RWPE1 (cell line): Measurements from ENCODE around the gene IGF2BP1.

ENCODE experiments used
- CTCF ChIA-PET: fragments of 350-600 bp; sonication (Branson Sonifier 250); formaldehyde crosslinking; extraction: SDS; loops from one replicate; lab custom pipeline; 2021; lab: Yijun Ruan, JAX
- POLR2A ChIA-PET: fragments of 400-600 bp; formaldehyde crosslinking; extraction: SDS; loops from one replicate; lab custom pipeline; 2020; ENCODE audit warnings: antibody characterized with exemption; ENCODE audit not compliant: low non-redundant PET; lab: Yijun Ruan, JAX
- DNase-seq: peaks from one replicate; pipeline ENCODE4 v3.0.0; 2012; ENCODE audit warnings: low spot score
- H3K27ac ChIP-seq: fragments of 450-650 bp; 2 replicates; pipeline ENCODE4 v1.5.1; 2017
- TF ChIP-seq, protein P1 (sequence below): fragments of 450-650 bp; conservative IDR thresholded peaks from 2 replicates; pipeline ENCODE4 v1.5.1; 2017; ENCODE audit warnings: low read depth, mild to moderate bottlenecking

The IGF2BP1 gene

DNA sequence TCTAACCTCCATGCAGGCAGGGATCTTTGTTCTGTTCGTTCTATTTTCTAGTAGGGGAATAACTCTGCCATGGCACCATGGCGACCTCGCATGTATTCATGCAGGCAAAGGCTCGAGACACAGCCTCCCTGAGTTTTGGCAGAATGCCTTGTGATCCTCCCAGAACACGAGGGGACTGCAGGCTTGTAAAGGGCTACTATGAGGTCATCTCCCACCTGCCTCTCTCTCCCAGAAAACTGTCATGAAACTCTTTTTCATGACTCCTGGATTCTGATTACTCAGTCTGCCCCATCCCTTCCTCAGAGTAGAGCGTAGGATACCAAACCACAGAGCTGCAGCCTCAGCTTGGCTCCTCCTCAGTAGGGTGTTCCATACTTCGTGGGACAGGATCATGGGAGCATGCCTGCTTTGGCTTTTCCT is 64.3 kb downstream of the IGF2BP1 start:
- POLR2A ChIA-PET, result no interaction called here
- H3K27ac ChIP-seq, result no peak overlapping the region
- TF ChIP-seq, protein P1, sequence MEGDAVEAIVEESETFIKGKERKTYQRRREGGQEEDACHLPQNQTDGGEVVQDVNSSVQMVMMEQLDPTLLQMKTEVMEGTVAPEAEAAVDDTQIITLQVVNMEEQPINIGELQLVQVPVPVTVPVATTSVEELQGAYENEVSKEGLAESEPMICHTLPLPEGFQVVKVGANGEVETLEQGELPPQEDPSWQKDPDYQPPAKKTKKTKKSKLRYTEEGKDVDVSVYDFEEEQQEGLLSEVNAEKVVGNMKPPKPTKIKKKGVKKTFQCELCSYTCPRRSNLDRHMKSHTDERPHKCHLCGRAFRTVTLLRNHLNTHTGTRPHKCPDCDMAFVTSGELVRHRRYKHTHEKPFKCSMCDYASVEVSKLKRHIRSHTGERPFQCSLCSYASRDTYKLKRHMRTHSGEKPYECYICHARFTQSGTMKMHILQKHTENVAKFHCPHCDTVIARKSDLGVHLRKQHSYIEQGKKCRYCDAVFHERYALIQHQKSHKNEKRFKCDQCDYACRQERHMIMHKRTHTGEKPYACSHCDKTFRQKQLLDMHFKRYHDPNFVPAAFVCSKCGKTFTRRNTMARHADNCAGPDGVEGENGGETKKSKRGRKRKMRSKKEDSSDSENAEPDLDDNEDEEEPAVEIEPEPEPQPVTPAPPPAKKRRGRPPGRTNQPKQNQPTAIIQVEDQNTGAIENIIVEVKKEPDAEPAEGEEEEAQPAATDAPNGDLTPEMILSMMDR, result no peak
- CTCF ChIA-PET, result no interaction called here
- DNase-seq, result no peak

DNA sequence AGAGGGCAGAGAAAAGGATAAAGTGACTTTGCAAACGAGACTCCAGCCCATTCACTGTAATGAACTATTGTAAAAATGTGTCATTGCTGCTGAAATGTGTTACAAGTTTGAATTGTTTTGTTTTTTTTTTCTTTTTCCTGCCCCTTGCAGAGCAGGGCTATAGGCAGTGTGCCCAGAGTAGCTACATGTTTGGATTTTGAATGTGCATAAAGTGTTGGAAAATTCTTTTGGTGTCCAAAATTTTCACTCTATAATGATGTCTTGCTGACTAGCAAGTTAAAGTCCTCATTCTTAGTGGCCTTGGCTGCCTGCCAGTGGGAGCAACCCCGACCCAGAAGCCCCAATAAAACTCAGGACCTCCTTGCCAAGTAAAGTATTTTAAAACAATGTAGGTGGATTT is 66.5 kb downstream of the IGF2BP1 start:
- TF ChIP-seq, protein P1, result no peak
- no peak overlapping the region for H3K27ac ChIP-seq
- CTCF ChIA-PET, result interaction anchor here (0.6 kb wide), 1 partner anchor 25 kb away, joined by 4 read pairs; no protein-coding TSS in a partner anchor
- POLR2A ChIA-PET, result no interaction called here
- DNase-seq, result no peak

DNA sequence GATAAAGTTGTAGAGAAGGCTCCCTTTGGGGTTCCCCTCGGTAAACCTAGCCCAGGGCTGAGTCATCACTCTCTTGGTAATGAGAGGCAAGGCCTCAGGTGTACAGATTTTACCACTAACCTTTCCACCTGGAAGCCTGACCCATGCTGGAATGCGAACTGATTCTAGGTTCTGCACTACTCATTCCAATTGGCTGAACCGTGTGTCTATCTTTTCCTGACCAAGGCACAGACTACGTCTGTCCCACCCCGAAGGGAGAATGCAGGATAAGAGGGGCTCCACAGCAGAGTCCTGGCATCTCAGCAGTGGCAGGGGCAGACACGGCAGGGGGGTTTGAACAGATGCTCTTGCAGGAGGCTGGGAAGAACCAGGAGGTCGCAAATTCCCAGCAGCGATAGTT is 70.0 kb downstream of the IGF2BP1 start:
- CTCF ChIA-PET, result no interaction called here

DNA sequence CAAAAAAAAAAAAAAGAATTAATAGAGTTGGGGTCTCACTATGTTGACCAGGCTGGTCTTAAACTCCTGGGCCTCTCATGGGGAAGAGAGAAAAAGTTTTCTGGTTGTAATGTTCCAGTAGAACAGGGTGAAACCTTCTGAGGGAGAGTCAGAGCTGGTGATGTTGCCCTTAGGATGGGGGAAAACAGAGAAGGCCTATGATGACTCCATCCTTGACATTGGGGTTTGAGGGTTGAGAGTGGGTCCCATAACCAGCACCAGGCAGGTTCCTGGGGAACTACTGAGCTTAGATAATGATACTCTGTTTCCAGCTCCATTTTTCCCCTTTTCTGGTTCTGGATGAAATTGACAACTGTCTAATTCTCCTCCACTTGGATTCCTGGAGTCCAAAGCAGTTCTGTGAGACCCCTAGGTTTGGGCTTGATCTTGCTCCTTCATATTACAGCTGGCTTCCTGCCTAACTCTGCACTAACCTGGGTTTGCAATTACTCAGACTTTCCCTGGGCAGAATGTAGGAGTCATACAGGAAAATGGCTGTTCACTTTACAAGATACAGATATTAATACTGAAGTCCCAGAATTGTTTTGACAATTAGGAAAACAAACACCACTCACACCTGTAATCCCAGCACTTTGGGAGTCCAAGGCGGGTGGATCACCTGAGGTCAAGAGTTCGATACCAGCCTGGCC is 72.5 kb downstream of the IGF2BP1 start:
- CTCF ChIA-PET, result interaction anchor here (0.6 to 0.7 kb wide), 2 partner anchors 52 to 56 kb away, joined by 4 read pairs; no protein-coding TSS in a partner anchor
- POLR2A ChIA-PET, result no interaction called here
- TF ChIP-seq, protein P1, result no peak
- no peak overlapping the region for H3K27ac ChIP-seq
- no peak for DNase-seq

More for the DNA sequence above, 70.0 kb downstream of the IGF2BP1 start:
- POLR2A ChIA-PET, result no interaction called here
- DNase-seq, result no peak
- no peak overlapping the region for H3K27ac ChIP-seq
- TF ChIP-seq, protein P1, result no peak

DNA sequence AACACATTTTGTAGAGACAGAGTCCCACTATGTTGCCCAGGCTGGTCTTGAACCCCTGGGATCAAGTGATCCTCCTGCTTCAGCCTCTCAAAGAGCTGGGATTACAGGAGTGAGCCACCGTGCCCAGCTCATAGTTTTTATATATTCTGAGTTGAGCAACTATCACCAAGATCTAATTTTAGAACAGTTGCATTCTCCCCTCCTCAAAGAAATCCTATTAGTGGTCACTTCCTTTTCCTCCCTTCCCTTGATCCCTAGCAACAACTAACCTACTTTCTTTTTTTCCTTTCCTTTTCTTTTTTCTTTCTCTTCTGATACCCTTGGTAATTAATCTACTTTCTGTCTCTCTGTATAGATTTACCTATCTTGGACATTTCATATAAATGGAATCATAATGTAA is 73.9 kb downstream of the IGF2BP1 start:
- POLR2A ChIA-PET, result no interaction called here
- TF ChIP-seq, protein P1, result no peak
- CTCF ChIA-PET, result interaction anchor here (0.6 kb wide), 1 partner anchor 9 kb away, joined by 3 read pairs; no protein-coding TSS in a partner anchor
- no peak for DNase-seq
- no peak overlapping the region for H3K27ac ChIP-seq

DNA sequence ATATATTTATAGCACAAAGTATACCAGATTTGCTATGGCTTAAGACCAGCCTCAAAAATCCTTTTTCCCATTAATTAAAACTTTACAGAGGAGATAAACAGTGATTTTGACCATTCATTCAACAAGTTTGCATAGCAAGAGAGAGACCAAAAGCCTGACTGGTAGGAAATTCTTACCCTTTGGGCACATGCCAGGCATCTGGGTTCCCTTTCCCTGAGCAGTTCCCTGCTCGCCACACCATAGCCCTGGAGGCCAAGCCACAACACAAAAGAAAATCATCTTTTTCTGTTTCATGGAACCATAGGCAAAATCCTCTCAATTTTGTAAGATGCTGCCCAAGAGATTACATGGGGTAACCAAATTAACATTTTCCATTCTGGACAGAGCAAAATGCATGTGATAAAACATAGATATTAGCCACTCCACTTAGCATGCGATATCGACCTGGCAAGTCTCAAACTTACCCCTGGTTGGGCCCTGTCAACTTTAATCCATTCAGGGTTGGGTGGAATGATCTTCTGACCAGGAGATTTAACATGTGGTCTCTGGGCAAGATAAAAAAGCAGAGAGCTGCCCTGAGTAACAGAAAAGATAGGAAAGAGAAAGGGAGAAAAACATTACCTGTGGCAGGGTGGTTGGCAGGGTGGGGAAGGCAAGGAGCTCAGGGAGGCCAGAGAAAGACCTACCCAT is 77.8 kb downstream of the IGF2BP1 start:
- POLR2A ChIA-PET, result no interaction called here
- TF ChIP-seq, protein P1, result no peak
- DNase-seq, result no peak
- no peak overlapping the region for H3K27ac ChIP-seq
- CTCF ChIA-PET, result interaction anchor here (0.6 kb wide), 1 partner anchor 9 kb away, joined by 3 read pairs; no protein-coding TSS in a partner anchor
